Heart right ventricle (tissue), 16 donors: Measurements from ENCODE around the gene ADM2. TPM values are rescaled to one million over a fixed set of nuclear protein-coding genes. Genes with fewer than 3 reads are reported as not detected.

Source experiments
- ATAC-seq, 8 donors: fragments of 200-7000 bp; cut with Tn5 transposase; one replicate each; pipeline ENCODE4 v1.9.1; 2020; ENCODE audit warnings: mild to moderate bottlenecking in 8 of 8, moderate library complexity in 8 of 8, moderate number of reproducible peaks in 1 of 8
- DNase-seq, 2 donors: peaks; one replicate each; pipeline ENCODE4 v3.0.0-alpha.2; 2020
- H3K27ac ChIP-seq, 10 donors: fragments of 200-600 bp; sonication (generic) in 2 of 10; one replicate each; pipeline versions ENCODE4 v1.5.0 to v1.8.0; 2020 to 2022; ENCODE audit warnings: mild to moderate bottlenecking in 3 of 10
- H3K27me3 ChIP-seq, 7 donors: fragments of 200-600 bp; one replicate each; pipeline ENCODE4 v1.8.0; 2021 to 2022; ENCODE audit warnings: mild to moderate bottlenecking in 2 of 7
- H3K36me3 ChIP-seq, 9 donors: fragments of 200-600 bp; sonication (generic) in 1 of 9; one replicate each; pipeline versions ENCODE4 v1.5.0 to v1.8.0; 2020 to 2022; ENCODE audit warnings: mild to moderate bottlenecking in 2 of 9
- H3K4me1 ChIP-seq, 9 donors: fragments of 200-600 bp; sonication (generic) in 1 of 9; one replicate each; pipeline versions ENCODE4 v1.5.0 to v1.8.0; 2020 to 2022; ENCODE audit warnings: mild to moderate bottlenecking in 4 of 9
- H3K4me3 ChIP-seq, 10 donors: fragments of 200-600 bp; sonication (generic) in 2 of 10; one replicate each; pipeline versions ENCODE4 v1.5.0 to v1.8.0; 2020 to 2022; ENCODE audit warnings: mild to moderate bottlenecking in 7 of 10, moderate library complexity in 2 of 10
- H3K9me3 ChIP-seq, 11 donors: fragments of 200-600 bp in 10 of 11; sonication (generic) in 2 of 11; one replicate each; pipeline versions ENCODE4 v1.5.0 to v1.8.0; 2013 to 2022; ENCODE audit warnings: mild to moderate bottlenecking in 2 of 11, control low read depth in 1 of 11, moderate library complexity in 1 of 11
- WGBS, 2 donors: extraction: QIAGEN DNeasy Blood & Tissue Kit; methylation state at CpG; one replicate each; pipeline ENCODE4 v1.1.7; 2013; ENCODE audit warnings: inconsistent platforms in 1 of 2; 5-methylcytosine and 5-hydroxymethylcytosine counted together
- intact Hi-C, 10 donors: fragments of 100-400 bp; cut with DNase I; formaldehyde crosslinking; loops; one replicate each; pipeline versions ENCODE4 v1.11.1 to v1.14.2; 2022
- polyA plus RNA-seq, 2 donors: library from polyadenylated mRNA; stranded (reverse); fragments of 200-250 nt; gene quantifications; one replicate each; pipeline ENCODE4 v1.2.3, GENCODE V29; 2013
- total RNA-seq, 10 donors: library from RNA; stranded (reverse); fragmentation: NEBNext Ultra II Directional in 3 of 10; extraction: Animal tissue kit (Norgen Biotek cat#: 25700) in 3 of 10; gene quantifications; one replicate each; pipeline versions ENCODE4 v1.2.1 to v1.2.4, GENCODE V29; 2021 to 2023
- TF ChIP-seq, protein P1 (sequence below), 9 donors: fragments of 200-600 bp; sonication (generic) in 2 of 9; IDR thresholded peaks; one replicate each; pipeline versions ENCODE4 v1.5.0 to v1.8.0; 2021 to 2022; ENCODE audit warnings: antibody characterized with exemption in 9 of 9, mild to moderate bottlenecking in 5 of 9, moderate library complexity in 1 of 9
- donor health status: Arrhythmogenic right ventricular cardiomyopathy.
- donor health status: ischemic (EF 13 %, LVEDD 7.1; RV severe dilation, severe dysfunction).
- donor health status: healthy with polysubstance abuse.
- donor health status: DM: no; HTN: yes; CAD: no.
- donor health status: DM: no; HTN: no; CAD: no.
- donor health status: ischemic (EF 25% LVEDD 6.9; RV normal size, moderate dysfunction).
- donor health status: ischemic (EF 25% LVEDD 5.7; RV mildly dilated, moderate dysfunction).
- donor health status: healthy.
- donor health status: DM: yes; HTN: yes; CAD: no.
- donor health status: Ischemic cardiomyopathy.
- donor health status: ischemic (EF 35%, LVEDD 5.7; RV mildly dilated, moderate dysfunction).
- donor health status: nonischemic (EF 11% LVEDD 7.7; RV severe dilation, severe dysfunction).
- donor health status: DM: yes; HTN: yes; CAD: no.
- donor health status: PGD.
- donor health status: ischemic (EF 29% LVEDD 5.4; RV normal size, mild dysfunction).
- donor health status: nonischemic (EF 23%, LVEDD 6.1; RV moderate dilation, normal function).

Gene ADM2
- total and polyA plus RNA-seq, 12 donors: 0.07 to 0.53 (median 0.15) TPM; not detected in 7

GRCh38 chr22:50456026-50456425, 25.3 kb upstream of the ADM2 start:
- Histone ChIP-seq H3K27me3 (no peaks in the 10 kb centered on the region), H3K9me3 (no peaks in the 10 kb centered on the region), H3K4me1 (no peaks in the 10 kb centered on the region), H3K36me3 (peaks cover 0 to 100% (median 39%) of the 10 kb centered on the region in 9 donors), H3K27ac (no peak overlapping the region), H3K4me3 (no peak overlapping the region)
- TF ChIP-seq, protein P1, sequence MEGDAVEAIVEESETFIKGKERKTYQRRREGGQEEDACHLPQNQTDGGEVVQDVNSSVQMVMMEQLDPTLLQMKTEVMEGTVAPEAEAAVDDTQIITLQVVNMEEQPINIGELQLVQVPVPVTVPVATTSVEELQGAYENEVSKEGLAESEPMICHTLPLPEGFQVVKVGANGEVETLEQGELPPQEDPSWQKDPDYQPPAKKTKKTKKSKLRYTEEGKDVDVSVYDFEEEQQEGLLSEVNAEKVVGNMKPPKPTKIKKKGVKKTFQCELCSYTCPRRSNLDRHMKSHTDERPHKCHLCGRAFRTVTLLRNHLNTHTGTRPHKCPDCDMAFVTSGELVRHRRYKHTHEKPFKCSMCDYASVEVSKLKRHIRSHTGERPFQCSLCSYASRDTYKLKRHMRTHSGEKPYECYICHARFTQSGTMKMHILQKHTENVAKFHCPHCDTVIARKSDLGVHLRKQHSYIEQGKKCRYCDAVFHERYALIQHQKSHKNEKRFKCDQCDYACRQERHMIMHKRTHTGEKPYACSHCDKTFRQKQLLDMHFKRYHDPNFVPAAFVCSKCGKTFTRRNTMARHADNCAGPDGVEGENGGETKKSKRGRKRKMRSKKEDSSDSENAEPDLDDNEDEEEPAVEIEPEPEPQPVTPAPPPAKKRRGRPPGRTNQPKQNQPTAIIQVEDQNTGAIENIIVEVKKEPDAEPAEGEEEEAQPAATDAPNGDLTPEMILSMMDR (IDR thresholded peaks at IDR 0.05): no peak
- no peak for ATAC-seq
- 96% methylated on average over 11 of the region's 11 CpGs for WGBS, 2 donors
- DNase-seq: no peak
- intact Hi-C loops: no loop called here

DNA sequence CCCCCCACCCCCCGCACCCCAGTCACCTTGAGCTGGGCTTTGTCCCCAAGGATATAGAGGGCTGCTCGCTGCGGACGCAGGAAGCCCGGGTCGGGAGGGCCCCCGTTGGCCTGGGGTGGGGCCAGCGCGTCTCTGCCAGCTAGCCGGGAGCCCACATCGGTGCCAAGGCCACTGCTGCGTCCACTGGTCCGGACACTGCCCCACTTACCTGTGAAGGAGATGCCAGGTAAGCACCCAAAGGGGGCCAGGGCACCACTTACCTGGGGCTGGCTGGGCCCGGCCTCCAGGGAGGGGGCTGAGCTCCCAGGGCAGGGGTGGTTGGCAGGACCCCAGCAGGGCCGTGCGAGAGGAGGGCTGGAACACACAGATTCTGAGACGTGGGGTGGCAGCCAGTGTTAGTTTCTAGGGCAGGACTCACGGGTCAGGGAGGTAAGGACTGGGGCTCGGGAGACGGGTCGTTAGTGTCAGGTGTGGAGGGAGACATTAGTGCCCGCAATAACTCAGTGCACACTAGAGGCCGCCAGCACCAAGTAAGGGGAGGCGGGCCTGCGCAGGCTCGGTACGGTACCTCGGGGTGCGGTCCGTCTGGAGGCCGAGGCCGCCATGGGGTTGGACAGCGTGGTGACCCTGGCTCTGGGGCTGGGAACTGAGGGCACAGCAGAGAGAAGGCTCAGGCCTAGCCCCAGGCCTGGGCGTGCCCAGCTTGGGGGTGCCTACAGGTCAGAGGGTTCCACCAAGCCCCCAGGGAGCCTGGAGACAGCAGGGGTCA, 24.7 kb upstream of the ADM2 start:
- peaks cover 1 to 100% (median 42%) of the 10 kb centered on the region in 9 donors for H3K36me3 ChIP-seq
- DNase-seq: no peak
- no peak overlapping the region for H3K27ac ChIP-seq
- intact Hi-C loops: no loop called here
- no peak for ATAC-seq
- no peaks in the 10 kb centered on the region for H3K9me3 ChIP-seq
- no peaks in the 10 kb centered on the region for H3K4me1 ChIP-seq
- TF ChIP-seq, protein P1 (IDR thresholded peaks at IDR 0.05): no peak
- 90 to 93% methylated on average over 34 of the region's 34 CpGs for WGBS, 2 donors
- no peaks in the 10 kb centered on the region for H3K27me3 ChIP-seq
- H3K4me3 ChIP-seq: no peak overlapping the region

DNA sequence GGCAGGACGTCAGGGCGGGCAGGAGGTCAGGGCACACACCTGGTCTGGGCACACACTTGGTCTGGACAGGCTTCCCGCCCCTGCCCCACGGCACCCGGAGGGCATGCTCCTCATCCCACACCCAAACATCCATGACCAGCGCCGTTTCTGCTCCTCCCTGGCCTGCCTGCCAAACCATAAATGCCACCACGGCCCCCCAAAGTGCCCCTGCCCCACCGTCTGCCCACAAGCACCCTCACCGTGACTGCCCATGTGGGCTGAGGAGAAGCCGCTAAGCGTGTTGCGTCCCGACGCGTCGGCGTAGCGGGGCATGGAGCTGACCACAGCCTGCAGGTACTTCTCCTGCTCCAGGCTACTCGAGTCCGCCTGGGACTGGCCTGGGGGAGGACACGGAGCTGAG, 22.3 kb upstream of the ADM2 start:
- H3K27ac ChIP-seq: no peak overlapping the region
- TF ChIP-seq, protein P1 (IDR thresholded peaks at IDR 0.05): no peak

GRCh38 chr22:50459496-50460140, 21.7 kb upstream of the ADM2 start:
- 93 to 95% methylated on average over 41 of the region's 41 CpGs for WGBS, 2 donors
- no peaks in the 10 kb centered on the region for H3K27me3 ChIP-seq

More for the DNA sequence above, 22.3 kb upstream of the ADM2 start:
- Histone ChIP-seq H3K4me1 (no peaks in the 10 kb centered on the region), H3K27me3 (no peaks in the 10 kb centered on the region), H3K9me3 (no peaks in the 10 kb centered on the region), H3K4me3 (no peak overlapping the region), H3K36me3 (peaks cover 7 to 100% (median 64%) of the 10 kb centered on the region in 9 donors)
- 90 to 93% methylated on average over 22 of the region's 22 CpGs for whole genome bisulfite sequencing, 2 donors
- DNase-seq (no peak), ATAC-seq (no peak)
- intact Hi-C loops: no loop called here

More at GRCh38 chr22:50459496-50460140, 21.7 kb upstream of the ADM2 start:
- Histone ChIP-seq H3K27ac (no peak overlapping the region), H3K4me3 (no peak overlapping the region), H3K36me3 (peaks cover 12 to 100% (median 64%) of the 10 kb centered on the region in 9 donors), H3K9me3 (no peaks in the 10 kb centered on the region), H3K4me1 (no peaks in the 10 kb centered on the region)
- intact Hi-C loops: no loop called here
- DNase-seq: no peak
- no peak for ATAC-seq
- TF ChIP-seq, protein P1 (IDR thresholded peaks at IDR 0.05): no peak
